Muscle layer of colon (tissue), 2 donors: ENCODE measurements around the gene ANO6.
"Not testable (repeated sequence)": the region's sequence is repeated elsewhere in the genome, so short reads cannot be mapped to it uniquely, and the experiment has no call there.

Source experiments
- H3K27ac ChIP-seq: one replicate; pipeline ENCODE4 v1.7.0; 2013; ENCODE audit warnings: low read depth, mild to moderate bottlenecking, low read length, moderate library complexity
- H3K27me3 ChIP-seq, 2 donors: one replicate each; pipeline ENCODE4 v1.7.0; 2013; ENCODE audit warnings: low read length in 2 of 2, mild to moderate bottlenecking in 2 of 2; ENCODE audit not compliant: insufficient read depth in 2 of 2, control insufficient read depth in 1 of 2
- H3K36me3 ChIP-seq: one replicate; pipeline ENCODE4 v1.7.0; 2013; ENCODE audit warnings: mild to moderate bottlenecking, low read length; ENCODE audit not compliant: insufficient read depth
- H3K4me1 ChIP-seq: one replicate; pipeline ENCODE4 v1.7.0; 2013; ENCODE audit warnings: mild to moderate bottlenecking, low read length; ENCODE audit not compliant: insufficient read depth
- H3K4me3 ChIP-seq, 2 donors: one replicate each; pipeline ENCODE4 v1.7.0; 2013; ENCODE audit warnings: low read length in 2 of 2, low read depth in 1 of 2, mild to moderate bottlenecking in 1 of 2, moderate library complexity in 1 of 2
- H3K9ac ChIP-seq: one replicate; pipeline ENCODE4 v1.7.0; 2013; ENCODE audit warnings: low read length
- H3K9me3 ChIP-seq: one replicate; pipeline ENCODE4 v1.7.0; 2013; ENCODE audit warnings: mild to moderate bottlenecking, low read length
- donor health status: abdominal sarcoma.
- donor health status: Adenocarcinoma of cecum.

ANO6 gene

GRCh38 chr12:45246236-45246635 is 30.3 kb downstream of the ANO6 start:
- Histone ChIP-seq H3K27me3 (no peaks in the 10 kb centered on the region), H3K9ac (no peak overlapping the region), H3K4me1 (peaks cover 22% of the 10 kb centered on the region), H3K4me3 (no peak overlapping the region), H3K36me3 (no peaks in the 10 kb centered on the region), H3K9me3 (no peaks in the 10 kb centered on the region), H3K27ac (no peak overlapping the region)

GRCh38 chr12:45247589-45247988 is 31.7 kb downstream of the ANO6 start:
- Histone ChIP-seq H3K4me3 (no peak overlapping the region), H3K9me3 (no peaks in the 10 kb centered on the region), H3K36me3 (no peaks in the 10 kb centered on the region), H3K4me1 (peaks cover 22% of the 10 kb centered on the region), H3K27me3 (no peaks in the 10 kb centered on the region), H3K27ac (no peak overlapping the region), H3K9ac (no peak overlapping the region)

DNA sequence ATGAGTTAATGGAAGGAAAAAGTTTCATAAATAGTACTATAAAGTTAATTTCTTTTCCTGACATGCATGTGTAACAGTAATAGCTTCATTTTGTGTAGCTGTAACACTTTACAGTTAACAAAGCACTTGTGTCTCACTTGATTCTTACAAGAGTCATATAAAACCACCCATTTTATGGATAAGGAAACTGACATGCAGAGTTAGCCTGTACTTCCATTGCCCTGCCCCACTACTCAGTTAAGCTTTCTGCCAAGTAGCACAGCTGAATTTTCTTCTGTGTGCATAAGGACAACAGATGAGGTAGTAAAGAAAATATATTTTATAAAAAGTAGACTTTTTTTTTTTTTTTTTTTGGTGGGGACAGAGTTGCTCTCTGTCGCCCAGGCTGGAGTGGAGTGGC is 32.2 kb downstream of the ANO6 start:
- Histone ChIP-seq H3K9ac (no peak overlapping the region), H3K4me1 (peaks cover 22% of the 10 kb centered on the region), H3K36me3 (no peaks in the 10 kb centered on the region), H3K9me3 (no peaks in the 10 kb centered on the region), H3K27me3 (no peaks in the 10 kb centered on the region), H3K27ac (no peak overlapping the region), H3K4me3 (no peak overlapping the region)

DNA sequence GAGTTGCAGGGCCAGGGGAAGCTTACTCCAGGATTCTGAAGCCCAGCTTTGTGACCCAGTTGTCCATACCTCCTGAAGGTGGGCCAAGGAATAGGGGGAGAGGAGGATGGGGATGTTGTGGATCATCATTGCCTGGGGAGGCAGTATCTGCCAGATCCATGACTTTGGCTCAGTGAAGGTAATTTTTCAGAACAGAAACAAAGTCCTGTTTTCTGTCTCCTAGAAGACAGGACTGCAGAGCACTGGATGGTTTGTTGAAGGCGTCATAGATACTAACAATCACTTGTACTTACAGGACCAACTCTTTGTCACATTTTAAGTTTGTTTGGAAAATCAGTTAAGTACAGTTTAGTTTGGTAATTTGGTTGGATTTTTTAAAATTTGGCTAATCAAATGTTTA is 38.4 kb downstream of the ANO6 start:
- Histone ChIP-seq H3K4me3 (no peak overlapping the region), H3K4me1 (peaks cover 42% of the 10 kb centered on the region), H3K9ac (no peak overlapping the region), H3K36me3 (no peaks in the 10 kb centered on the region), H3K9me3 (no peaks in the 10 kb centered on the region), H3K27me3 (no peaks in the 10 kb centered on the region), H3K27ac (no peak overlapping the region)

GRCh38 chr12:45256721-45257120 is 40.8 kb downstream of the ANO6 start:
- no peak overlapping the region for H3K4me3 ChIP-seq
- no peak overlapping the region for H3K27ac ChIP-seq
- H3K27me3 ChIP-seq, result no peaks in the 10 kb centered on the region
- no peaks in the 10 kb centered on the region for H3K36me3 ChIP-seq
- peaks cover 49% of the 10 kb centered on the region for H3K4me1 ChIP-seq
- H3K9ac ChIP-seq, result no peak overlapping the region
- H3K9me3 ChIP-seq, result no peaks in the 10 kb centered on the region

DNA sequence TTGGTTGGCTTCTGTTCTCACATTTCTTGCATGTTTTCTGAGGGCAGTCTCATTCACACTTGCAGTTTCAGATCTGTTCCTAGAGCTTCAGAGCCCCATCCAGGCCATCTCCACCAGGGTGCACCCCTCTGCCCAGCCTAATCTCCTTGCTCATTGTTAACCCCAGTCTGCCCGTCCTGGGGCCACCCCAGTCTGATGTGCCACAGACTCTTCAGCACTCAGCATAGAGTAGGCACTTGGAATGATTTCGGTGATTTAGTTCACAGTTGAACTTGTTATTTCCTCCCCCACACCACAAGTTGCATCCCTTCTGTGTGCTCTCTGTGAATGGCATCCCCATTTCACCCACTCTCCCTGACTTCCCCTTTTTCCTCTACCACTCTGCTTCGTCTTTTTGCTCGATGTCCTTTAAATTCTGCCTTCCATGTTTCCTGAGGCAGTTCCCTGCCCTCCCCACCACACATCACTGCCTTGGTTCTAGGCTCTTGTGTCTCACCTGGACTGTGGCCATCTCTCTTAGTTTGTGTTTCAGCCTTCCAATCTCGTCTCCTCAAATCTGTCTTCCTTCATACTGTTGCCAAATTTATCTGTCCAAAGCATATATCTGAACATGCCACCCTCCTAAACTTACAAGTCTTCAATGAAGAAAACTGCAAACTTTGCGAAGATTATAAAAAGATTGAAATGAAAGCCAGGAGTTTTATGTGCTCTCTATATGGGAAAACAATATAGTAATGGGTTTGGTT is 41.5 kb downstream of the ANO6 start:
- no peaks in the 10 kb centered on the region for H3K27me3 ChIP-seq
- no peaks in the 10 kb centered on the region for H3K9me3 ChIP-seq
- peaks cover 49% of the 10 kb centered on the region for H3K4me1 ChIP-seq
- H3K27ac ChIP-seq, result no peak overlapping the region
- H3K9ac ChIP-seq, result no peak overlapping the region
- no peaks in the 10 kb centered on the region for H3K36me3 ChIP-seq
- no peak overlapping the region for H3K4me3 ChIP-seq

DNA sequence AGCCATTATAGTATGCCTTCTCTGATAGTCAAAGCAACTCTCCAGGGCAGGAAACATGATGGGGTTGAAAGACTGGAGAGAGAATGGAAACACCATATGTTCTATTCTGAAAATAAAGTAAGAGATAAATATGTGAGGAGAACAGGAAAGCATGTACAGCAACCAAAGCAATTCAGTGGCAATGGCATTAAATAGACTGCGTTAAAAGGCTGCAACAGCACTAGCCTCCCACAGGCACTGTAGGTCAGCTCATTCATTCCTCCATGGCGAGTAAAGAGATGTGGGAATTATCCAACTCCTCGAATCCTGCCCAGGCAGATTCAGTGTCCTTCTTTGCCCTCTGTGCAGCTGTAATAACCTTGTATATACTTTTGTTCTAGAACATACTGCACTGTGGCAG is 43.8 kb downstream of the ANO6 start:
- Histone ChIP-seq H3K9ac (no peak overlapping the region), H3K4me3 (no peak overlapping the region), H3K4me1 (peaks cover 46% of the 10 kb centered on the region), H3K9me3 (no peaks in the 10 kb centered on the region), H3K27ac (peak overlapping the region; percentile 13), H3K36me3 (no peaks in the 10 kb centered on the region), H3K27me3 (no peaks in the 10 kb centered on the region)

GRCh38 chr12:45260104-45260815 is 44.4 kb downstream of the ANO6 start:
- Histone ChIP-seq H3K27ac (no peak overlapping the region), H3K27me3 (no peaks in the 10 kb centered on the region), H3K36me3 (no peaks in the 10 kb centered on the region), H3K9ac (no peak overlapping the region), H3K4me3 (no peak overlapping the region), H3K4me1 (peaks cover 44% of the 10 kb centered on the region), H3K9me3 (no peaks in the 10 kb centered on the region)

- H3K27ac ChIP-seq, result no peak overlapping the region
- peaks cover 41% of the 10 kb centered on the region for H3K4me1 ChIP-seq
- H3K4me3 ChIP-seq, result no peak overlapping the region
- H3K36me3 ChIP-seq, result no peaks in the 10 kb centered on the region
- H3K27me3 ChIP-seq, result no peaks in the 10 kb centered on the region
- no peak overlapping the region for H3K9ac ChIP-seq
- no peaks in the 10 kb centered on the region for H3K9me3 ChIP-seq
Measured at GRCh38 chr12:45260854-45261253, 45.0 kb downstream of the ANO6 start.

- peaks cover 35% of the 10 kb centered on the region for H3K4me1 ChIP-seq
- H3K27me3 ChIP-seq, H3K4me3 ChIP-seq, H3K27ac ChIP-seq, H3K9me3 ChIP-seq, H3K36me3 ChIP-seq, H3K9ac ChIP-seq: not testable (repeated sequence)
Measured at GRCh38 chr12:45262185-45262584, 46.3 kb downstream of the ANO6 start.

DNA sequence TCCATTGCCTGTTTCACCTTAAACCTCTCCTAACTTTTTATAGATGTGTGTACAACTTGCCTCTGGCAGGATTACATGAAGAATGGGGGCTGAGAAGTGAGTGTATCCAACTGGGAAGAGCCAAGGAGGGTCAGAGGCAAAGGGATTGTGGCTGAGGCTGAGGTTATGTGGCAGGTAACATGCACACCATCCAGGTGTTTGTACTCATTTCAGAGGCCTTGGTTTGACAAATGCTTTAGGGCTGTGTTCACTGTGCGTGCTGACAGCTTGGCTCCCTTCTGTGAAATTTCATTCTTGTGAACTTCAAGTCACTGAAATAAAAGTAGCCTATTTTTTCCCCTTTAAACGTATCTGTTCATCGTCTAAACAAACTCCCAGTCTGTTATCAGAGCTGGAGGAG is 47.7 kb downstream of the ANO6 start:
- Histone ChIP-seq H3K4me1 (peaks cover 37% of the 10 kb centered on the region), H3K9me3 (no peaks in the 10 kb centered on the region), H3K27ac (peak overlapping the region; percentile 43), H3K9ac (no peak overlapping the region), H3K4me3 (no peak overlapping the region), H3K27me3 (no peaks in the 10 kb centered on the region), H3K36me3 (no peaks in the 10 kb centered on the region)
